HepG2 (cell line): ENCODE data around the gene ZNF280A. TPM values are rescaled to one million over a fixed set of nuclear protein-coding genes. Genes with fewer than 3 reads are reported as not detected.

Experiments used
- ATAC-seq: fragments of 200-7000 bp; cut with Tn5 transposase; 3 replicates; pipeline ENCODE4 v1.9.1; 2020; ENCODE audit warnings: mild to moderate bottlenecking, moderate library complexity
- BruUV-seq: library from RNA; stranded (reverse); fragments of 400-500 nt; replicated peaks from 2 replicates; lab custom pipeline; 2021; lab: Mats Ljungman, UMichigan
- CTCF ChIA-PET: fragments of 300-600 bp; formaldehyde crosslinking; extraction: SDS; loops from one replicate; lab custom pipeline; 2021; ENCODE audit warnings: low total read pairs, inconsistent platforms, low intra/inter-chr PET ratio; lab: Yijun Ruan, JAX
- POLR2A ChIA-PET: fragments of 350-600 bp; sonication (Branson Sonifier 250); formaldehyde crosslinking; loops from one replicate; lab custom pipeline; 2020; ENCODE audit warnings: antibody characterized with exemption, inconsistent platforms; lab: Yijun Ruan, JAX
- DNase-seq: peaks from one replicate; pipeline ENCODE4 v3.0.0-alpha.2; 2015; ENCODE audit warnings: low spot score
- FAIRE-seq: peaks from 3 replicates; lab custom pipeline; 2011; peaks lifted over from hg19 to GRCh38; lab: Jason Lieb, UNC
- H2AFZ ChIP-seq: one replicate; pipeline ENCODE4 v1.6.1; 2011; ENCODE audit warnings: low read length, inconsistent platforms
- H3K27ac ChIP-seq: fragments of 300-600 bp; 3 replicates; pipeline ENCODE4 v1.8.0; 2011; ENCODE audit warnings: mixed run types, mild to moderate bottlenecking, mixed read lengths, low read length, inconsistent platforms; ENCODE audit not compliant: insufficient read depth; ENCODE audit errors: extremely low read length
- H3K27me3 ChIP-seq, 2 experiments: fragments of 200-600 bp in 1 of 2; 2 replicates in 1 of 2; 3 replicates in 1 of 2; pipeline versions ENCODE4 v1.6.0 to v1.8.0; 2011; ENCODE audit warnings: low read length in 2 of 2, mild to moderate bottlenecking in 2 of 2, moderate library complexity in 2 of 2, inconsistent platforms in 1 of 2; ENCODE audit not compliant: insufficient read depth in 2 of 2, control insufficient read depth in 1 of 2
- H3K36me3 ChIP-seq, 2 experiments: fragments of 200-600 bp in 1 of 2; replicated peaks in 1 of 2; 2 replicates in 1 of 2; 3 replicates in 1 of 2; pipeline versions ENCODE4 v1.5.1 to v1.8.0; 2011; ENCODE audit warnings: low read length in 2 of 2, inconsistent platforms in 1 of 2; ENCODE audit not compliant: insufficient read depth in 2 of 2, control insufficient read depth in 1 of 2
- H3K4me1 ChIP-seq: 2 replicates; pipeline ENCODE4 v1.5.1; 2012; ENCODE audit warnings: low read length, inconsistent platforms; ENCODE audit not compliant: insufficient read depth
- H3K4me2 ChIP-seq: 2 replicates; pipeline ENCODE4 v1.6.0; 2011; ENCODE audit warnings: low read depth, low read length, inconsistent platforms
- H3K4me3 ChIP-seq, 3 experiments: fragments of 200-600 bp in 1 of 3; sonication (generic), shearing (Covaris generic) in 1 of 3; replicated peaks in 1 of 3; 2 replicates each; pipeline ENCODE4 v1.5.1; 2011 to 2016; ENCODE audit warnings: low read length in 3 of 3, inconsistent platforms in 2 of 3, low read depth in 2 of 3, mild to moderate bottlenecking in 2 of 3, control low read depth in 1 of 3, mixed read lengths in 1 of 3; ENCODE audit not compliant: insufficient read depth in 1 of 3
- H3K79me2 ChIP-seq: one replicate; pipeline ENCODE4 v1.6.1; 2011; ENCODE audit warnings: low read length, inconsistent platforms; ENCODE audit not compliant: insufficient read depth
- H3K9ac ChIP-seq: 2 replicates; pipeline ENCODE4 v1.6.0; 2011; ENCODE audit warnings: mild to moderate bottlenecking, low read depth, low read length, inconsistent platforms; ENCODE audit not compliant: insufficient read depth
- H3K9me3 ChIP-seq: 2 replicates; pipeline ENCODE4 v1.5.1; 2012; ENCODE audit warnings: mild to moderate bottlenecking, low read length
- H4K20me1 ChIP-seq: 2 replicates; pipeline ENCODE4 v1.6.0; 2011; ENCODE audit warnings: inconsistent platforms, mild to moderate bottlenecking, low read length, moderate library complexity; ENCODE audit not compliant: insufficient read depth
- ATF7 ChIP-seq, 2 experiments: fragments of 450-650 bp in 1 of 2; sonication (generic) in 1 of 2; formaldehyde crosslinking in 1 of 2; IDR thresholded peaks; 2 replicates each; pipeline versions ENCODE4 v1.4.0 to v1.6.1; 2016 to 2020; ENCODE audit warnings: antibody characterized with exemption in 1 of 2, mild to moderate bottlenecking in 1 of 2, missing genetic modification reagents in 1 of 2
- CBFB ChIP-seq: sonication (generic); formaldehyde crosslinking; IDR thresholded peaks from 2 replicates; pipeline ENCODE4 v1.4.0; 2020; ENCODE audit warnings: missing genetic modification reagents
- RAD21 ChIP-seq: fragments of 450-650 bp; formaldehyde crosslinking; IDR thresholded peaks from 2 replicates; pipeline ENCODE4 v1.5.0; 2020; ENCODE audit warnings: mild to moderate bottlenecking
- SMC3 ChIP-seq: IDR thresholded peaks from 2 replicates; pipeline ENCODE4 v1.6.1; 2011; ENCODE audit warnings: low read length, improper control_type of control experiment
- SRSF1 ChIP-seq: fragments of 200-400 bp; formaldehyde crosslinking; optimal IDR thresholded peaks from 2 replicates; pipeline ENCODE3; 2017; ENCODE audit warnings: mild to moderate bottlenecking, low read depth, low read length, moderate library complexity
- STAG1 ChIP-seq: sonication (generic); formaldehyde crosslinking; IDR thresholded peaks from 2 replicates; pipeline ENCODE4 v1.4.0; 2020; ENCODE audit warnings: missing genetic modification reagents
- TRIM22 ChIP-seq: fragments of 450-650 bp; IDR thresholded peaks from 2 replicates; pipeline ENCODE4 v1.6.1; 2017
- ZNF496 ChIP-seq: sonication (generic); formaldehyde crosslinking; IDR thresholded peaks from 2 replicates; pipeline ENCODE4 v1.8.1; 2023; ENCODE audit warnings: mild to moderate bottlenecking, moderate library complexity, missing genetic modification reagents; ENCODE audit not compliant: insufficient replicate concordance
- WGBS: methylation state at CpG from one replicate; pipeline ENCODE4 v1.1.6; 2017; ENCODE audit warnings: low lambda C conversion rate; 5-methylcytosine and 5-hydroxymethylcytosine counted together
- in situ Hi-C: cut with HindIII; loops from 2 replicates; pipeline ENCODE4 v1.10.0; 2017; ENCODE audit warnings: low pct_unique_long_range_greater_than_20kb; ENCODE audit not compliant: extremely low pct_ligation_motif_present
- intact Hi-C: fragments of 100-400 bp; cut with micrococcal nuclease; formaldehyde crosslinking; loops from one replicate; pipeline ENCODE4 v1.10.0; 2022; ENCODE audit not compliant: unreplicated experiment
- polyA plus RNA-seq, 8 experiments: library from polyadenylated mRNA; depleted of rRNA in 3 of 8; stranded (reverse) in 7 of 8; unstranded in 1 of 8; fragments of >200 nt; fragmentation: Illumina TruSeq in 4 of 8; extraction: Trizol in 4 of 8; gene quantifications; 2 replicates each; pipeline versions ENCODE4 v1.2.1 to v1.2.3, GENCODE V29; 2011 to 2016; ENCODE audit warnings: low read depth in 4 of 8, missing spikeins in 1 of 8, mixed read lengths in 1 of 8; ENCODE audit not compliant: insufficient read depth in 1 of 8
- total RNA-seq, 5 experiments: library from RNA; depleted of rRNA; stranded (reverse); fragments of >200 nt; fragmentation: Illumina TruSeq; extraction: Trizol; gene quantifications; 2 replicates each; pipeline ENCODE4 v1.2.3, GENCODE V29; 2016; ENCODE audit warnings: low read depth in 1 of 5
- TF ChIP-seq, protein P1 (sequence below): sonication (generic); formaldehyde crosslinking; IDR thresholded peaks from 2 replicates; pipeline ENCODE4 v1.5.0; 2020; ENCODE audit warnings: mild to moderate bottlenecking, missing genetic modification reagents, moderate library complexity

Gene ZNF280A
- total and polyA plus RNA-seq, 2 of the 13 experiments (the other 11 are each of a cell fraction or from before 2014, with no cell fraction given), result 1.4 to 2.9 TPM

DNA sequence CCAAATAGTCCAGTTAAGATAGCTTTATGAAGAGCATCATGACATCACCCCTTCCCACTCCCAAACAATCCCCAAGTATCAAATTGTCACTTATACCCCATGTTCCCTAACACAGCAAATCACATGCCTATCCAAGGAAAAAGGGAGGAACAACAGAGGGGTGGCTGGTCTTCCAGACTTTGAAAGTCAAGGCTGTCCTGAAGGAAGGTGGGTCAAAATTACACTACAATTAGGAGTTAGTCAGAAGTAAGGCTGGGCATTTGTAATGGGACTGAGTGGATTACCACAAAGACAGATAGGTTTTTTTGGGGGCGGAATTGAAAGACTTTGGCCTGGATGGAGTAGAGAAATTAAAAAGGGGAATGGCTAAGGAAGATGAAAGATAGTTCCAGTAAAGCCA is 33.1 kb upstream of the ZNF280A start:
- ChIA-PET POLR2A (no interaction called here), CTCF (interaction anchor here (1.5 kb wide), 1 partner anchor 89 kb away, joined by 14 read pairs; no protein-coding TSS in a partner anchor)
- FAIRE-seq (no peak), ATAC-seq (no peak), DNase-seq (no peak)
- intact Hi-C loops (no loop called here), in situ Hi-C loops (loop anchor here (5.0 kb wide), 1 partner anchor 91 kb away; no protein-coding TSS in a partner anchor)
- Histone ChIP-seq H3K79me2 (no peaks in the 10 kb centered on the region), H3K9me3 (no peaks in the 10 kb centered on the region), H3K9ac (no peak overlapping the region), H2AFZ (no peak overlapping the region), H3K4me2 (no peak overlapping the region), H3K4me1 (no peaks in the 10 kb centered on the region), H4K20me1 (no peaks in the 10 kb centered on the region), H3K36me3 (no peaks in the 10 kb centered on the region), H3K4me3 (no peak overlapping the region), H3K27ac (no peak overlapping the region), H3K27me3 (peaks cover 1 to 5% of the 10 kb centered on the region in 2 experiments; a peak in 2 of 5 replicates)
- no peak for TF ChIP-seq TRIM22
- no peak for TF ChIP-seq CBFB (CRISPR knock-in tag)
- peak; percentile 25; the same call in 1 of the 2 replicates for TF ChIP-seq ATF7 (IDR thresholded peaks at IDR 0.05)
- TF ChIP-seq ATF7 (CRISPR knock-in tag; IDR thresholded peaks at IDR 0.05), result no peak
- no peak for TF ChIP-seq ZNF496 (CRISPR knock-in tag)
- WGBS, result 3% methylated on average over 1 of the region's 1 CpG
- no TSS peak for BruUV-seq

DNA sequence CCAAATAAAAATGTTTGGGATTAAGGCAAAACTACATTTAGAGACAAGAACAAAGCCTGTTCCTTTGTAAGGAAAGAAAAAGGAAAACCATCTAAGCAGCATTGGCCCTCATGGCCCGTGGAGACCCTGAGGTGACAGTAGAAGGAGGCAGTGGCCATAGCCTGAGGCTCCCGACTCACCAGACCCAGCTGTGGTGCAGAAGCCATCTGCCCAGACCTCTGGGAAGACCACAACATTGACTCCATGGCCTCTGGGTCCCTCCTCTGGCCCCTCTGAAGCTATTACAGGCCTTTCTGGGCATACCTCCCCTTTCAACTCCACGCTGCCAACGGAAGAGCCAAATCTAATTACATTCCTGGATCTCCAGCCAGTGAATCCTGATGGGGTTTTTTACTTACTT is 32.6 kb upstream of the ZNF280A start:
- no peak overlapping the region for H3K4me3 ChIP-seq
- FAIRE-seq (no peak), DNase-seq (peak; percentile 44), ATAC-seq (peak; percentile 89)
- no peaks in the 10 kb centered on the region for H3K4me1 ChIP-seq
- H3K27me3 ChIP-seq, result peaks cover 1 to 10% of the 10 kb centered on the region in 2 experiments; a peak in 2 of 5 replicates
- TF ChIP-seq, protein P1, sequence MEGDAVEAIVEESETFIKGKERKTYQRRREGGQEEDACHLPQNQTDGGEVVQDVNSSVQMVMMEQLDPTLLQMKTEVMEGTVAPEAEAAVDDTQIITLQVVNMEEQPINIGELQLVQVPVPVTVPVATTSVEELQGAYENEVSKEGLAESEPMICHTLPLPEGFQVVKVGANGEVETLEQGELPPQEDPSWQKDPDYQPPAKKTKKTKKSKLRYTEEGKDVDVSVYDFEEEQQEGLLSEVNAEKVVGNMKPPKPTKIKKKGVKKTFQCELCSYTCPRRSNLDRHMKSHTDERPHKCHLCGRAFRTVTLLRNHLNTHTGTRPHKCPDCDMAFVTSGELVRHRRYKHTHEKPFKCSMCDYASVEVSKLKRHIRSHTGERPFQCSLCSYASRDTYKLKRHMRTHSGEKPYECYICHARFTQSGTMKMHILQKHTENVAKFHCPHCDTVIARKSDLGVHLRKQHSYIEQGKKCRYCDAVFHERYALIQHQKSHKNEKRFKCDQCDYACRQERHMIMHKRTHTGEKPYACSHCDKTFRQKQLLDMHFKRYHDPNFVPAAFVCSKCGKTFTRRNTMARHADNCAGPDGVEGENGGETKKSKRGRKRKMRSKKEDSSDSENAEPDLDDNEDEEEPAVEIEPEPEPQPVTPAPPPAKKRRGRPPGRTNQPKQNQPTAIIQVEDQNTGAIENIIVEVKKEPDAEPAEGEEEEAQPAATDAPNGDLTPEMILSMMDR, result peak; percentile 77
- TF ChIP-seq SRSF1, result no peak
- TF ChIP-seq SMC3, result peak; percentile 78
- peak; percentile 62 for TF ChIP-seq RAD21 (CRISPR knock-in tag)
- TF ChIP-seq STAG1 (CRISPR knock-in tag), result peak; percentile 80
- ChIA-PET POLR2A (no interaction called here), CTCF (interaction anchor here (1.5 kb wide), 1 partner anchor 88 kb away, joined by 14 read pairs; no protein-coding TSS in a partner anchor)
- no peaks in the 10 kb centered on the region for H3K9me3 ChIP-seq
- H3K36me3 ChIP-seq, result no peaks in the 10 kb centered on the region
- in situ Hi-C loops, result loop anchor here (5.0 kb wide), 1 partner anchor 90 kb away; no protein-coding TSS in a partner anchor
- no peaks in the 10 kb centered on the region for H3K79me2 ChIP-seq
- no peak overlapping the region for H2AFZ ChIP-seq
- H3K9ac ChIP-seq, result no peak overlapping the region
- WGBS, result 4% methylated on average over 4 of the region's 4 CpGs
- H3K4me2 ChIP-seq, result no peak overlapping the region
- intact Hi-C loops, result loop anchor here (1.0 kb wide), 2 partner anchors 88 to 121 kb away; no protein-coding TSS in a partner anchor
- no TSS peak for BruUV-seq
- no peaks in the 10 kb centered on the region for H4K20me1 ChIP-seq
- no peak overlapping the region for H3K27ac ChIP-seq
